GM23338 (cell line): ENCODE results near the gene UBTD1.

ENCODE experiments used
- CREB1 ChIP-seq: fragments of 250-450 bp; sonication (Bioruptor Pico); IDR thresholded peaks from 2 replicates; pipeline ENCODE4 v1.5.0; 2020; ENCODE audit warnings: low read depth, mild to moderate bottlenecking, moderate library complexity
- CTCF ChIP-seq, 2 experiments: fragments of 200-600 bp in 1 of 2; sonication (generic) in 1 of 2; conservative IDR thresholded peaks; 2 replicates each; pipeline versions ENCODE4 v1.5.1 to v1.6.1; 2016 to 2017; ENCODE audit warnings: antibody characterized with exemption in 2 of 2, low read depth in 2 of 2, mild to moderate bottlenecking in 2 of 2, moderate library complexity in 1 of 2
- ETS1 ChIP-seq: IDR thresholded peaks from 2 replicates; pipeline ENCODE4 v1.6.1; 2016; ENCODE audit warnings: antibody characterized with exemption
- EZH2 ChIP-seq: fragments of 200-600 bp; sonication (generic); IDR thresholded peaks from one replicate; pipeline ENCODE4 v1.8.0; 2017; ENCODE audit warnings: antibody characterized with exemption, mild to moderate bottlenecking, low read depth; ENCODE audit not compliant: unreplicated experiment
- EZH2phosphoT487 ChIP-seq: fragments of 200-600 bp; sonication (generic); IDR thresholded peaks from one replicate; pipeline ENCODE4 v1.8.1; 2018; ENCODE audit warnings: antibody characterized with exemption; ENCODE audit not compliant: unreplicated experiment
- JUNB ChIP-seq: IDR thresholded peaks from one replicate; pipeline ENCODE4 v1.6.1; 2016; ENCODE audit warnings: antibody characterized with exemption; ENCODE audit not compliant: unreplicated experiment
- NANOG ChIP-seq: IDR thresholded peaks from 2 replicates; pipeline ENCODE4 v1.6.1; 2016; ENCODE audit warnings: antibody characterized with exemption, borderline replicate concordance
- POLR2AphosphoS5 ChIP-seq: IDR thresholded peaks from 2 replicates; pipeline ENCODE4 v1.6.1; 2016; ENCODE audit warnings: antibody characterized with exemption, low read depth
- REST ChIP-seq: IDR thresholded peaks from one replicate; pipeline ENCODE4 v1.6.1; 2018; ENCODE audit warnings: antibody characterized with exemption; ENCODE audit not compliant: unreplicated experiment
- STAT1 ChIP-seq: IDR thresholded peaks from one replicate; pipeline ENCODE4 v1.6.1; 2016; ENCODE audit warnings: antibody characterized with exemption; ENCODE audit not compliant: unreplicated experiment
- ZNF114 ChIP-seq: fragments of 250-450 bp; sonication (Bioruptor Pico); IDR thresholded peaks from 2 replicates; pipeline ENCODE4 v1.5.0; 2020; ENCODE audit warnings: mild to moderate bottlenecking, moderate library complexity
- ZNF462 ChIP-seq: fragments of 250-450 bp; sonication (Bioruptor Pico); IDR thresholded peaks from 2 replicates; pipeline ENCODE4 v1.5.0; 2020; ENCODE audit warnings: mild to moderate bottlenecking, moderate library complexity

- TF ChIP-seq CTCF (conservative IDR thresholded peaks at IDR 0.05; ENCODE audit: low read depth in 2 of 2) (no peak), EZH2 (no peak), POLR2AphosphoS5 (no peak), ETS1 (no peak), EZH2phosphoT487 (no peak), ZNF114 (CRISPR knock-in tag) (no peak), REST (no peak), CREB1 (no peak), JUNB (no peak), NANOG (no peak), STAT1 (no peak), ZNF462 (CRISPR knock-in tag) (no peak)
Observed at GRCh38 chr10:97546456-97547270, 47.9 kb downstream of the UBTD1 start.
